GM23338 (cell line): ENCODE data around the gene COL6A1. TPM values are rescaled to one million over a fixed set of nuclear protein-coding genes. Genes with fewer than 3 reads are reported as not detected.

Experiments used
- ATAC-seq: fragments of 200-7000 bp; cut with Tn5 transposase; 3 replicates; pipeline ENCODE4 v1.9.1; 2020
- DNase-seq: peaks from one replicate; pipeline ENCODE4 v3.0.0-alpha.2; 2015; ENCODE audit warnings: low spot score
- H2AFZ ChIP-seq: fragments of 200-600 bp; sonication (generic); 2 replicates; pipeline ENCODE4 v1.8.0; 2016; ENCODE audit warnings: antibody characterized with exemption, mild to moderate bottlenecking, moderate library complexity
- H3F3A ChIP-seq: fragments of 200-600 bp; sonication (generic); replicated peaks from 2 replicates; pipeline ENCODE4 v1.8.0; 2017; ENCODE audit warnings: antibody characterized with exemption, mixed run types, low read depth
- H3K27ac ChIP-seq: fragments of 200-600 bp; sonication (generic); 2 replicates; pipeline ENCODE4 v1.6.1; 2016; ENCODE audit warnings: low read depth
- H3K27me3 ChIP-seq: fragments of 200-600 bp; sonication (generic); 2 replicates; pipeline ENCODE4 v1.8.0; 2016; ENCODE audit warnings: mild to moderate bottlenecking, mixed run types, moderate library complexity; ENCODE audit not compliant: insufficient read depth
- H3K36me3 ChIP-seq: fragments of 200-600 bp; sonication (generic); 2 replicates; pipeline ENCODE4 v1.8.0; 2016; ENCODE audit warnings: mild to moderate bottlenecking; ENCODE audit not compliant: insufficient read depth
- H3K4me1 ChIP-seq: fragments of 200-600 bp; sonication (generic); 2 replicates; pipeline ENCODE4 v1.8.0; 2016; ENCODE audit warnings: mild to moderate bottlenecking, moderate library complexity; ENCODE audit not compliant: insufficient read depth
- H3K4me2 ChIP-seq: fragments of 200-600 bp; sonication (generic); 2 replicates; pipeline ENCODE4 v1.7.1; 2017; ENCODE audit warnings: mixed run types
- H3K4me3 ChIP-seq: fragments of 200-600 bp; sonication (generic); 2 replicates; pipeline ENCODE4 v1.6.1; 2016; ENCODE audit warnings: mixed run types
- H3K79me2 ChIP-seq: fragments of 200-600 bp; sonication (generic); replicated peaks from 2 replicates; pipeline ENCODE4 v1.8.0; 2017; ENCODE audit warnings: mild to moderate bottlenecking; ENCODE audit not compliant: insufficient read depth
- H3K9me2 ChIP-seq: fragments of 200-600 bp; sonication (generic); 2 replicates; pipeline ENCODE4 v1.8.0; 2017; ENCODE audit not compliant: insufficient read depth
- H4K20me1 ChIP-seq: fragments of 200-600 bp; sonication (generic); replicated peaks from 2 replicates; pipeline ENCODE4 v1.8.0; 2017; ENCODE audit warnings: mild to moderate bottlenecking; ENCODE audit not compliant: insufficient read depth
- H3K27ac Mint-ChIP-seq: 2 replicates; pipeline ENCODE4 v1.8.0; 2020; ENCODE audit warnings: inconsistent platforms, mild to moderate bottlenecking, moderate library complexity, mixed read lengths
- H3K27me3 Mint-ChIP-seq: 3 replicates; pipeline ENCODE4 v1.8.0; 2022; ENCODE audit warnings: low read depth, mild to moderate bottlenecking, moderate library complexity, mixed read lengths, inconsistent platforms; ENCODE audit not compliant: insufficient read depth, poor library complexity
- H3K36me3 Mint-ChIP-seq: 3 replicates; pipeline ENCODE4 v1.8.0; 2021; ENCODE audit warnings: low read depth, mild to moderate bottlenecking, inconsistent platforms, moderate library complexity, mixed read lengths
- H3K4me1 Mint-ChIP-seq: 3 replicates; pipeline ENCODE4 v1.8.0; 2020; ENCODE audit warnings: mild to moderate bottlenecking, inconsistent platforms, mixed read lengths
- H3K4me3 Mint-ChIP-seq: 3 replicates; pipeline ENCODE4 v1.8.0; 2021; ENCODE audit warnings: moderate library complexity, mild to moderate bottlenecking, inconsistent platforms, mixed read lengths
- H3K9me3 Mint-ChIP-seq: 3 replicates; pipeline ENCODE4 v1.8.0; 2020; ENCODE audit warnings: moderate library complexity, mild to moderate bottlenecking, inconsistent platforms, mixed read lengths
- polyA plus RNA-seq: library from polyadenylated mRNA; unstranded; fragments of >200 nt; fragmentation: Nextera tagmentation; extraction: Ambion mirVana; gene quantifications from 2 replicates; pipeline ENCODE4 v1.2.1, GENCODE V29; 2016
- total RNA-seq: library from RNA; depleted of rRNA; stranded (reverse); fragments of >200 nt; shearing (Covaris generic); gene quantifications from 2 replicates; pipeline ENCODE4 v1.2.3, GENCODE V29; 2014
- TF ChIP-seq, protein P1 (sequence below): fragments of 250-450 bp; sonication (Bioruptor Pico); IDR thresholded peaks from 2 replicates; pipeline ENCODE4 v1.5.0; 2020; ENCODE audit warnings: mild to moderate bottlenecking, moderate library complexity
- TF ChIP-seq, protein P2 (sequence below), 2 experiments: fragments of 200-600 bp in 1 of 2; sonication (generic) in 1 of 2; conservative IDR thresholded peaks; 2 replicates each; pipeline versions ENCODE4 v1.5.1 to v1.6.1; 2016 to 2017; ENCODE audit warnings: antibody characterized with exemption in 2 of 2, low read depth in 2 of 2, mild to moderate bottlenecking in 2 of 2, moderate library complexity in 1 of 2

Gene COL6A1
- total and polyA plus RNA-seq, 2 experiments from 2014 or later: 76.0 to 180 TPM

DNA sequence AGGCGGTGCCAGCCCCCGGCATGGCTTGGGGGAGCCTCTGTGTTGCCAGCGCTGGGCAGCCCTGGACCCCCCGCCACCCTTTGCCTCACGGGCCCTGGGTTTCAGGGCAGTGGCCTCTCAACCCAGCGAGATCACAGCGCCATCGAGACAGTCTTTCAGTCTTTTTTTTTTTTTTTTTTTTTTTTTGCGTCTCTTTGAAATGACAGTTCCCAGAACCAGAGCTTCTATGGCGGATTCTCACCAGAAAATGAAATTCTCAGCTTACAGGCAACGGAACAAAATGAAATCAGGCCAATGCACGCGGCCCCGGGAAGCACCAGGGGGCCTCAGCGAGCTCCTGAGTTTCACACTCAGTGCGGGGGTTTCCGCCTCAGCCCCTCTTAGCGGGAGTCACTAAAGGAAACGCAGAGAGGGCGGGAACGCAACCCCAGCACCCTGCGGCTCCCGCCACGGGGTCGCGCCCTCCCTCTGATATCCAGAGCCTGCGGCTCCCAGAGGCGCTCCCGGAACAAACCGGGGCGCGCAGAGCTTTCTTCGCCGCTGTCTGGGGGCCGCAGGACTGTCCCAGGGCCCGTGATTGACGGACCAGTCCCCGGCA lies 8.0 kb upstream of the COL6A1 start:
- H3K27me3 Mint-ChIP-seq: peaks cover 22% of the 10 kb centered on the region
- H2AFZ ChIP-seq: peak overlapping the region; percentile 66

More for the DNA sequence above, 8.0 kb upstream of the COL6A1 start:
- H3K4me3 Mint-ChIP-seq: peak overlapping the region; percentile 79
- H3K4me3 ChIP-seq: peak overlapping the region; percentile 85
- H3F3A ChIP-seq: 0 out of 2 replicates have a peak, but pooled peaks cover 3% of the 10 kb centered on the region
- no peaks in the 10 kb centered on the region for H3K9me3 Mint-ChIP-seq
- H3K9me2 ChIP-seq: no peaks in the 10 kb centered on the region
- ATAC-seq: peak; percentile 15
- no peaks in the 10 kb centered on the region; the same call in 2 of the 3 replicates for H3K36me3 Mint-ChIP-seq
- 0 out of 2 replicates have a peak, but pooled peaks cover 2% of the 10 kb centered on the region for H3K79me2 ChIP-seq
- no peaks in the 10 kb centered on the region for H4K20me1 ChIP-seq
- H3K4me2 ChIP-seq: peak overlapping the region; percentile 99
- H3K27ac ChIP-seq: peak overlapping the region; percentile 45; the same call in 1 of the 2 replicates
- no peaks in the 10 kb centered on the region for H3K36me3 ChIP-seq
- TF ChIP-seq, protein P1, sequence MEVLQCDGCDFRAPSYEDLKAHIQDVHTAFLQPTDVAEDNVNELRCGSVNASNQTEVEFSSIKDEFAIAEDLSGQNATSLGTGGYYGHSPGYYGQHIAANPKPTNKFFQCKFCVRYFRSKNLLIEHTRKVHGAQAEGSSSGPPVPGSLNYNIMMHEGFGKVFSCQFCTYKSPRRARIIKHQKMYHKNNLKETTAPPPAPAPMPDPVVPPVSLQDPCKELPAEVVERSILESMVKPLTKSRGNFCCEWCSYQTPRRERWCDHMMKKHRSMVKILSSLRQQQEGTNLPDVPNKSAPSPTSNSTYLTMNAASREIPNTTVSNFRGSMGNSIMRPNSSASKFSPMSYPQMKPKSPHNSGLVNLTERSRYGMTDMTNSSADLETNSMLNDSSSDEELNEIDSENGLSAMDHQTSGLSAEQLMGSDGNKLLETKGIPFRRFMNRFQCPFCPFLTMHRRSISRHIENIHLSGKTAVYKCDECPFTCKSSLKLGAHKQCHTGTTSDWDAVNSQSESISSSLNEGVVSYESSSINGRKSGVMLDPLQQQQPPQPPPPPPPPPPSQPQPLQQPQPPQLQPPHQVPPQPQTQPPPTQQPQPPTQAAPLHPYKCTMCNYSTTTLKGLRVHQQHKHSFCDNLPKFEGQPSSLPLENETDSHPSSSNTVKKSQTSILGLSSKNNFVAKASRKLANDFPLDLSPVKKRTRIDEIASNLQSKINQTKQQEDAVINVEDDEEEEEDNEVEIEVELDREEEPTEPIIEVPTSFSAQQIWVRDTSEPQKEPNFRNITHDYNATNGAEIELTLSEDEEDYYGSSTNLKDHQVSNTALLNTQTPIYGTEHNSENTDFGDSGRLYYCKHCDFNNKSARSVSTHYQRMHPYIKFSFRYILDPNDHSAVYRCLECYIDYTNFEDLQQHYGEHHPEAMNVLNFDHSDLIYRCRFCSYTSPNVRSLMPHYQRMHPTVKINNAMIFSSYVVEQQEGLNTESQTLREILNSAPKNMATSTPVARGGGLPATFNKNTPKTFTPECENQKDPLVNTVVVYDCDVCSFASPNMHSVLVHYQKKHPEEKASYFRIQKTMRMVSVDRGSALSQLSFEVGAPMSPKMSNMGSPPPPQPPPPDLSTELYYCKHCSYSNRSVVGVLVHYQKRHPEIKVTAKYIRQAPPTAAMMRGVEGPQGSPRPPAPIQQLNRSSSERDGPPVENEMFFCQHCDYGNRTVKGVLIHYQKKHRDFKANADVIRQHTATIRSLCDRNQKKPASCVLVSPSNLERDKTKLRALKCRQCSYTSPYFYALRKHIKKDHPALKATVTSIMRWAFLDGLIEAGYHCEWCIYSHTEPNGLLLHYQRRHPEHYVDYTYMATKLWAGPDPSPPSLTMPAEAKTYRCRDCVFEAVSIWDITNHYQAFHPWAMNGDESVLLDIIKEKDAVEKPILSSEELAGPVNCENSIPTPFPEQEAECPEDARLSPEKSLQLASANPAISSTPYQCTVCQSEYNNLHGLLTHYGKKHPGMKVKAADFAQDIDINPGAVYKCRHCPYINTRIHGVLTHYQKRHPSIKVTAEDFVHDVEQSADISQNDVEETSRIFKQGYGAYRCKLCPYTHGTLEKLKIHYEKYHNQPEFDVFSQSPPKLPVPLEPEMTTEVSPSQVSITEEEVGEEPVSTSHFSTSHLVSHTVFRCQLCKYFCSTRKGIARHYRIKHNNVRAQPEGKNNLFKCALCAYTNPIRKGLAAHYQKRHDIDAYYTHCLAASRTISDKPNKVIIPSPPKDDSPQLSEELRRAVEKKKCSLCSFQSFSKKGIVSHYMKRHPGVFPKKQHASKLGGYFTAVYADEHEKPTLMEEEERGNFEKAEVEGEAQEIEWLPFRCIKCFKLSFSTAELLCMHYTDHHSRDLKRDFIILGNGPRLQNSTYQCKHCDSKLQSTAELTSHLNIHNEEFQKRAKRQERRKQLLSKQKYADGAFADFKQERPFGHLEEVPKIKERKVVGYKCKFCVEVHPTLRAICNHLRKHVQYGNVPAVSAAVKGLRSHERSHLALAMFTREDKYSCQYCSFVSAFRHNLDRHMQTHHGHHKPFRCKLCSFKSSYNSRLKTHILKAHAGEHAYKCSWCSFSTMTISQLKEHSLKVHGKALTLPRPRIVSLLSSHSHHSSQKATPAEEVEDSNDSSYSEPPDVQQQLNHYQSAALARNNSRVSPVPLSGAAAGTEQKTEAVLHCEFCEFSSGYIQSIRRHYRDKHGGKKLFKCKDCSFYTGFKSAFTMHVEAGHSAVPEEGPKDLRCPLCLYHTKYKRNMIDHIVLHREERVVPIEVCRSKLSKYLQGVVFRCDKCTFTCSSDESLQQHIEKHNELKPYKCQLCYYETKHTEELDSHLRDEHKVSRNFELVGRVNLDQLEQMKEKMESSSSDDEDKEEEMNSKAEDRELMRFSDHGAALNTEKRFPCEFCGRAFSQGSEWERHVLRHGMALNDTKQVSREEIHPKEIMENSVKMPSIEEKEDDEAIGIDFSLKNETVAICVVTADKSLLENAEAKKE (CRISPR knock-in tag): no peak
- TF ChIP-seq, protein P2, sequence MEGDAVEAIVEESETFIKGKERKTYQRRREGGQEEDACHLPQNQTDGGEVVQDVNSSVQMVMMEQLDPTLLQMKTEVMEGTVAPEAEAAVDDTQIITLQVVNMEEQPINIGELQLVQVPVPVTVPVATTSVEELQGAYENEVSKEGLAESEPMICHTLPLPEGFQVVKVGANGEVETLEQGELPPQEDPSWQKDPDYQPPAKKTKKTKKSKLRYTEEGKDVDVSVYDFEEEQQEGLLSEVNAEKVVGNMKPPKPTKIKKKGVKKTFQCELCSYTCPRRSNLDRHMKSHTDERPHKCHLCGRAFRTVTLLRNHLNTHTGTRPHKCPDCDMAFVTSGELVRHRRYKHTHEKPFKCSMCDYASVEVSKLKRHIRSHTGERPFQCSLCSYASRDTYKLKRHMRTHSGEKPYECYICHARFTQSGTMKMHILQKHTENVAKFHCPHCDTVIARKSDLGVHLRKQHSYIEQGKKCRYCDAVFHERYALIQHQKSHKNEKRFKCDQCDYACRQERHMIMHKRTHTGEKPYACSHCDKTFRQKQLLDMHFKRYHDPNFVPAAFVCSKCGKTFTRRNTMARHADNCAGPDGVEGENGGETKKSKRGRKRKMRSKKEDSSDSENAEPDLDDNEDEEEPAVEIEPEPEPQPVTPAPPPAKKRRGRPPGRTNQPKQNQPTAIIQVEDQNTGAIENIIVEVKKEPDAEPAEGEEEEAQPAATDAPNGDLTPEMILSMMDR (conservative IDR thresholded peaks at IDR 0.05; ENCODE audit: low read depth in 2 of 2): peak; percentile 55 to 61
- H3K4me1 ChIP-seq: peaks cover 19% of the 10 kb centered on the region
- H3K27me3 ChIP-seq: peaks cover 8% of the 10 kb centered on the region
- DNase-seq: peak; percentile 81
- H3K4me1 Mint-ChIP-seq: peaks cover 13% of the 10 kb centered on the region
- H3K27ac Mint-ChIP-seq: no peak overlapping the region
